GM18951 (cell line): ENCODE data around the gene ITGA6.
"Not testable (repeated sequence)": the region's sequence is repeated elsewhere in the genome, so short reads cannot be mapped to it uniquely, and the experiment has no call there.

ENCODE experiments used
- POLR2A ChIP-seq: IDR thresholded peaks from 4 replicates; pipeline ENCODE4 v1.6.1; 2011; ENCODE audit warnings: mild to moderate bottlenecking; ENCODE audit not compliant: insufficient read length, insufficient read depth; ENCODE audit errors: extremely low read depth
- in situ Hi-C: fragments of 300-500 bp; cut with MboI; formaldehyde crosslinking; loops from one replicate; pipeline ENCODE4 v1.12.0; 2022; ENCODE audit warnings: low sequenced_read_pairs, mixed read lengths, inconsistent platforms; ENCODE audit not compliant: unreplicated experiment

Gene ITGA6

DNA sequence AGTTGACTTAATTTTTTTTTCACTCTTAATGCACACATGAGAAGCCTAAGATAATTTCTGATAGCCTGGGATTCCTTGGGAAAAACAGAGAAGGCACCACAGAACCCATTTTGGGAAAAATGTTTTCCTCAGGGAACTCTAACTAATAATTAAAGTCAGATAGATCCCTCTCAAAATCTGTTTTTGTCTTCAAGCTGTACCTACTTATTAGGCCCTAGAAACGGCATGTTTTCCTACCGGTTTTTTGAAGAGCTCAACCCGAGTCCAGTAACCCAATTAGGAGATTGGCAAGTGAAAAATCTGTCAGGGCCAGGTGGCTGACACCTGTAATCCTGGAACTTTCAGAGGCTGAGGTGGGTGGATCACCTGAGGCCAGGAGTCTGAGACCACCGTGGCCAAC, 112.4 kb downstream of the ITGA6 start:
- no peak for TF ChIP-seq POLR2A
- in situ Hi-C loops = no loop called here

DNA sequence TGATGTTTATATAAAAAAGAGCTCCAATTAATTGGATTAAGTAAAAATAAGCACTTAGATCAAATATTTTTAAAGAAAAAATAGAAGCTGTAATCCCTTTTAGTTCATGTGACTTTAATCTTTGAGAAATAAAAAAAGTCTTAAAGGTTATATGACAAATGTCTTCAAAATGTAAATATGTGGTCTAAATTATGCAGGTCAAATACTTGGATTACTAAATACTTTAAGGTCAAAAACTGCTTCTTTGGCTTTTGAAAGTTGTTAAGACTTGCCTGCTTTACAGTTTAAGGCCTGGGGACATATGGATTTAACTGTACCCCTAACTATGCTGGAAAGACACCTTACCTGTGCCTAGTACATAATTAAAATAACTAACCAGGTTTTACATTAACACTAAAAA, 113.0 kb downstream of the ITGA6 start:
- in situ Hi-C loops = no loop called here
- TF ChIP-seq POLR2A = no peak

DNA sequence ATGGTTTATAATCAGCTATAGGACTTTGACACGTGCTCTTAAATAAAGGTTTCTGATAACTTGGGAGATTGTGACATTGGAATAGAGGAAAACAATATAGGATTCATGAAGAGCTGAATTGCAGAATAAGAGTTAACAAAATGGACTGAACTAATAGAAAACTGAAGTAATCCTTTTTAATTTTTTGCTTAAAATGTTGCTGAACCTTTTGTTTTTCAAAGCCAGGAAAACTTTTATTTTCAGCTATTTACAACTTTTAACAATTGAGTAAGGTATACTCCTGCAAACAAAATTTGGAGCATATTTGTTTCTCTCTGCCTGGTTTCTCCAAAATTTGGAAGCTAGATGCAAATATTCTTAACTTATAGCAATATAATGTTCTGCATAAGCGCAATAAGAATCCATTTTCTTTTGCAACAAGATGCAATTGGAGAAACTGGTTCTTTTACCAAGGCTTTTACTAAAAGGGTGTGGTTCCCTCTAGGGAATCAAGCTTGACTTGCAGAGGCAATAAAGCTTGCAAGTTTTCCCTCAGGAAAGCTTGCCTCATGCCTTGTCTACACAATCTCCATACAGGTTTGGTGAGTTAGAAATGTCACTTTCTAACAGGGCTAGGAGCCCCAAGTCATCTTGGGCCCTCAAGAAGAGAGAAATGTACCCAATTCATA, 118.2 kb downstream of the ITGA6 start:
- in situ Hi-C loops = no loop called here
- TF ChIP-seq POLR2A = no peak

DNA sequence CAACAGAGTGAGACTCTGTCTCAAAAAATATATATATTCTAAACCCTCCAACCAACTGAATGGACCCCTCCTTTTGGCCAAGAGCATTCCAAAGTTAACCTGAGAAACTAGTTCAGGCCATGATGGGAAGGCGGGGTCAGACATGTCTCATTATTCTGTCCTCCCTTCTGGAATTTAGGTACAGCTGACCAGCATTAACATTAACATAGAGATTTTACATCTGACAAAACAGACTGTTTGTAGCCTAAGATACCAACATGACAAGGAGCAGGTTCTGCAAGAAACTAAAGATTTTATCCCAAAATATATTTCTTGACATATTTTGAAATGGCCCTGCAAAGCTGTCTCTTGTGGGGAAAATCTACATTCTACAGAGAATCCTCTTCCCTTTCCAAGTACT, 121.7 kb downstream of the ITGA6 start:
- in situ Hi-C loops = no loop called here
- TF ChIP-seq POLR2A = no peak

DNA sequence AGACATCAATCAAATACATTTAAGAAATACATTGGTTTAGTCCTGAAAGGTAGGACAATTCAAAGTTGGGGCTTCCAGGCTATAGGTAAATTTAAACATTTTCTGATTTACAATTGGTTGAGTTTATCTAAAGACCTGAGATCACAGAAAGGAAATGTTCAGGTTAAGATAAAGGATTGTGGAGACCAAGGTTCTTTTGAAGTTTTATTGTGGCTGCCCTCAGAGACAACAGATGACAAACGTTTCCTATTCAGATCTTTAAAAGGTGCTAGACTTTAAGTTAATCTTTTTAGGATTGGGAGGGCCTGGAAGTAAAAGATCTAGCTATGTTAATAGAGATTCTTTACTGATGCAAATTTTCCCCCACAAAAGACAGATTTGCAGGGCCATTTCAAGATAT, 122.4 kb downstream of the ITGA6 start:
- in situ Hi-C loops = not testable (repeated sequence)

DNA sequence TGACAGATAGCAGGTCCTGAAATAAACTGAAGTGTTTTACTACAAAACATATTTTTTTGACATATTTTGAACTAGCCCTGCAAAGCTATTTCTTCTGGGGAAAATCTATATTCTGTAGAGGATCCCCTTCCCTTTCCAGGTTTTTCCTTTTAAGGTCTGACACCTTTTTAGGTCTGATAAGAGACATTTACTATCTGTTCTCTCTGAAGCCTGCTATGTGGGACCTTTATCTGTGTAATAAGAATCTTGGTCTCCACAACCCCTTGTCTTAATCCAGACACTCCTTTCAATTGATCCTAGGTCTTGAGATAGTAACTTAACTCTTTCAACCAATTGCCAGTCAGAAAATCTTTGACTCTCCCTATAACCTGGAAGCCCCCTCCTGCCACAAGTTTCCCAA, 123.0 kb downstream of the ITGA6 start:
- in situ Hi-C loops = no loop called here
- no peak for TF ChIP-seq POLR2A

DNA sequence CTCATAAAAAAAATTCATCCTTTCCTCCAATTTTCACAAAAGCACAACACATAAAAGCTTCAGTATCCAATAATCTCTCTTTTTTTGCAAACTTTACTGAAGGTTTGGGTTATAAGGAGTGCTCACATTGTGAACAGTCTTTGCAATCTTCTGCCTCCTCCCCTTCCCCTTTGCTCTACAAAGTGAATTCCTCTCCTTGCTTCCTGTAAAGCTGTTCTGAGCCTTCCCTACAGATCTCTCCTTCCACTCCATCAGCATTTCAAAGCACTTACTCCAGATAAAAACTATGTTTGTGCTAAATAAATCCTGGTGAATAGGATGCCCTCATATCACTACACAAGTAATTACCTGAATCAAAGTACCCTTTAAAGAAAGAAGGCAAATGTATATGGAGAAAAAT, 123.9 kb downstream of the ITGA6 start:
- TF ChIP-seq POLR2A = no peak
- in situ Hi-C loops = no loop called here

DNA sequence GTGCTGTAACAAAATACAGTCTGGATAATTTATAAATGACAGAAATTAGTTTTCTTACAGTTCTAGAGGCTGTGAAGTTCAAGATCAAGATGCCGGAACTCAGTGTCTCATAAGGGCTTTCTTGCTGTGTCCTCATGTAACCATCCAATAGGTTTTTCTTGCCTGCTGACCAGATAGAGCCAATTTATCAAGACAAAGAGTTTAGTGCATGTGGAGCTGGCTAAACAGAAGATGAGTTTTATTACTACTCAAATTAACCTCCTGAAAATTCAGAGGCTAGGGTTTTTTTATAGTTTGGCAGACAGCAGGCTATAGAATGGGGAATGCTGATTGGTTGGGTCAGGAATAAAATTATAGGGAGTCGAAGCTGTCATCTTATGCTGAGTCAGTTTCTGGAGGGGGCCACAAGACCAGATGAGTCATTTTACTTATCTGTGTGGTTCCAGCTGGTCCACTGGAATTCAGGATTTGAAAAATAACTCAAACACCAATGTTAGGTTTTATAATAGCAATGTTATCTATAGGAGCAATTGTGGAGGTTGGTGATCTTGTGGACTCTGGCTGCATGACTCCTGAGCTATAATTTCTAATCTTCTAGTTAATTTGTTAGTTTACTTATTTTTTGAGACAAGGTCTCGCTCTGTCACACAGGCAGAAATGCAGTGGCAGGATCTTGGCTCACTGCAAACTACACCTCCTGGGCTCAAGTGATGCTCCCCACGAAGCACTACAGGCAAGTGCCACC, 125.3 kb downstream of the ITGA6 start:
- in situ Hi-C loops = no loop called here
- TF ChIP-seq POLR2A = no peak

DNA sequence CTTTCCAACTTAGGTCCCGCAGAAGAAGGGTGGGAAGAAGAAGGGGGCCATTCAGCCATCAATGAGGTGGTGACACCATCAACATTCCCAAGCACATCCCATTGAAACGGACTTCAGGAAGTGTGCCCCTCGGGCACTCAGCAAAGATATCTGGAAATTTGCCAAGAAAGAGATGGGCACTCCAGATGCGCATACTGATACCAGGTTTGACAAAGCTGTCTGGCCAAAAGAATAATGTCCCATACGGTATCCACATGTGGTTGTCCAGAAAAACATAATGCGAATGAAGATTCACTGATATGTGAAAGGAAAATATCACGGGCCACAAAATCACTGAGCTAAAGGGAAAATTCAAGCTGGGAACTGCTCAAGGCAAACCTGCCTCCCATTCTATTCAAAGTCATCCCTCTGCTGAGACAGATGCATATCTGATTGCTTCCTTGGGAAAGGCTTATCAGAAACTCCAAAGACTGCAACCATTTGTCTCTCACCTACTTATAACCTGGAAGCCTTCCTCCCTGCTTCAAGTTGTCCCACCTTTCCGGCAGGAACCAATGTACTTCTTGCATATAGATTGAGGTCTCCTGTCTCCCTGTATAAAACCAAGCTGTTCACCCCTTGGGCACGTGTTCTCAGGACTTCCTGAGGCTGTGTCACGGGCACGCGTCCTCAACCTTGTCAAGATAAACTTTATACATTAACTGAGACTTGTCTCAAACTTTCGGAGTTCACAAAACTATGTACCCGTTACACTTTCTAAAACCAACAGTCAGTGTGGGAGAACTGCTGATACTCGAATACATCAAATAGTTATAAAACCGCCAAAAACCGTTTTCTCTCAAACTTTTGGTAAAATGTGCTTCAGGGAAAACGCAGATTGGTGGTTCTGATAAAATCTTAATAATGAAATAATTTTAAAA, 127.2 kb downstream of the ITGA6 start:
- no peak for TF ChIP-seq POLR2A
- in situ Hi-C loops = no loop called here

DNA sequence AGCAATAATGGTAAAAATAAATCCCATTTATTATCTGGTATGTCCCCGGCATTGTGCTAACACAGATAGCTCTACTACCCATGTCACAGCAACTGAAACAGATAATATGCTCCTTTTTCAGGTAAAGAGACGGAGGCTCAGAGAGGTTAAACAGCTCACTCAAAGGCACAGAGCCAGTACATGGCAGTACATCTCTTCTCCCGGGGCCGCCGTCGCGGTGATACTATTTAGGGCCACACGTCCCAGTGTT, 127.8 kb downstream of the ITGA6 start:
- no peak for TF ChIP-seq POLR2A
- in situ Hi-C loops = no loop called here
